ENCODE results near the gene SLC6A5. TPM values are rescaled to one million over a fixed set of nuclear protein-coding genes. Genes with fewer than 3 reads are reported as not detected.

The SLC6A5 gene
- total RNA-seq, 1 experiment from 2014 or later, result not detected

DNA sequence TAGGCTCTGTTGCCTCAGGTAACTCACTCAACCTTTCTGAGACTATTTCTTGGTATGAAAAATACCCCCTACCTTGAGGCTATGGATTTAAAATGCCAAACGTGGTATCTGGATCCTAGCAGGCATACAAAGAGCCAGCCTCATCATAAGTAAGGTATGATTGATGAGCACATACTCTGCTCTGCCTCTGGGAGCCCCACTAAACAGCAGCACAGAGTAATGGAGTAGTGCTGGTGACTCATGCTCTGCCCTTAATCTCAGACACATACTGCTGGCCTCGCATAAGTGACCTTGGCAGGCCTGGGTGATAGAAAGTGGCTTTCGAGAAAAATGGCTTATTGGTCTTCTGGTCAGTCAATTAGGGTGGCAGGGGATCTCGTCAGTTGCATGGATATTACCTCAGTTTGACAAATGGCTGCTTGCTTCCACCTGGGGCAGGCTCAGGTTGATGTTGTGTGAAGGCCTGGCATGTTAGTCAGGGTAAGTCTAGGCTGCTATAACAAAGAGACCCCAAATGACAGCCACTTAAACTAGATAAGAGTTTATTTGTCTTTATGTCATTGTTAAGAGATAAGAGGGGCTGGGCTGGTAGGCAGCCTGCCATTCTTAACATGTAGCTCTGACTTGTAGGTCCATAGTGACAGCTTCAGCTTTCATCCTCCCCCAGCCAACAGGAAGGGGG, 15.2 kb upstream of the SLC6A5 start:
- Histone ChIP-seq H3K36me3 (ENCODE audit: control insufficient read depth in 1 of 2, insufficient read depth in 2 of 2, low read length in 2 of 2) (no peaks in the 10 kb centered on the region), H4K20me1 (ENCODE audit: insufficient read depth) (no peaks in the 10 kb centered on the region), H3K4me3 (replicated peaks in 1 of 2; ENCODE audit: low read depth in 1 of 2, low read length in 2 of 2) (no peak overlapping the region), H3K27me3 (ENCODE audit: insufficient read depth, low read length) (no peaks in the 10 kb centered on the region; the same call in 1 of the 2 replicates), H3K79me2 (ENCODE audit: insufficient read depth, low read length) (no peaks in the 10 kb centered on the region), H3K4me1 (ENCODE audit: control insufficient read depth in 1 of 2, insufficient read depth in 2 of 2, low read length in 2 of 2) (no peaks in the 10 kb centered on the region), H3K4me2 (ENCODE audit: low read length) (no peak overlapping the region), H3K27ac (ENCODE audit: low read depth, low read length) (no peak overlapping the region), H3K9me3 (ENCODE audit: control insufficient read depth in 1 of 2, insufficient read depth in 1 of 2, low read depth in 1 of 2, low read length in 2 of 2) (no peaks in the 10 kb centered on the region), H2AFZ (ENCODE audit: low read depth, low read length, poor library complexity, severe bottlenecking) (no peak overlapping the region), H3K9ac (ENCODE audit: low read length) (no peak overlapping the region), H3K9me2 (ENCODE audit: insufficient read depth) (no peaks in the 10 kb centered on the region)
- BruUV-seq (replicated peaks), result no TSS peak
- ATAC-seq (peak; percentile 60), DNase-seq (ENCODE audit: low read depth, low spot score) (no peak)
- CTCF ChIA-PET, result no interaction called here
- RAD21 ChIA-PET (ENCODE audit: low non-redundant PET in 1 of 2, low total read pairs in 2 of 2, uncharacterized antibody in 2 of 2, unreplicated experiment in 2 of 2), result no interaction called here
- intact Hi-C loops (cut with micrococcal nuclease), result no loop called here
- POLR2A ChIA-PET, result no interaction called here
- TF ChIP-seq, protein P1, sequence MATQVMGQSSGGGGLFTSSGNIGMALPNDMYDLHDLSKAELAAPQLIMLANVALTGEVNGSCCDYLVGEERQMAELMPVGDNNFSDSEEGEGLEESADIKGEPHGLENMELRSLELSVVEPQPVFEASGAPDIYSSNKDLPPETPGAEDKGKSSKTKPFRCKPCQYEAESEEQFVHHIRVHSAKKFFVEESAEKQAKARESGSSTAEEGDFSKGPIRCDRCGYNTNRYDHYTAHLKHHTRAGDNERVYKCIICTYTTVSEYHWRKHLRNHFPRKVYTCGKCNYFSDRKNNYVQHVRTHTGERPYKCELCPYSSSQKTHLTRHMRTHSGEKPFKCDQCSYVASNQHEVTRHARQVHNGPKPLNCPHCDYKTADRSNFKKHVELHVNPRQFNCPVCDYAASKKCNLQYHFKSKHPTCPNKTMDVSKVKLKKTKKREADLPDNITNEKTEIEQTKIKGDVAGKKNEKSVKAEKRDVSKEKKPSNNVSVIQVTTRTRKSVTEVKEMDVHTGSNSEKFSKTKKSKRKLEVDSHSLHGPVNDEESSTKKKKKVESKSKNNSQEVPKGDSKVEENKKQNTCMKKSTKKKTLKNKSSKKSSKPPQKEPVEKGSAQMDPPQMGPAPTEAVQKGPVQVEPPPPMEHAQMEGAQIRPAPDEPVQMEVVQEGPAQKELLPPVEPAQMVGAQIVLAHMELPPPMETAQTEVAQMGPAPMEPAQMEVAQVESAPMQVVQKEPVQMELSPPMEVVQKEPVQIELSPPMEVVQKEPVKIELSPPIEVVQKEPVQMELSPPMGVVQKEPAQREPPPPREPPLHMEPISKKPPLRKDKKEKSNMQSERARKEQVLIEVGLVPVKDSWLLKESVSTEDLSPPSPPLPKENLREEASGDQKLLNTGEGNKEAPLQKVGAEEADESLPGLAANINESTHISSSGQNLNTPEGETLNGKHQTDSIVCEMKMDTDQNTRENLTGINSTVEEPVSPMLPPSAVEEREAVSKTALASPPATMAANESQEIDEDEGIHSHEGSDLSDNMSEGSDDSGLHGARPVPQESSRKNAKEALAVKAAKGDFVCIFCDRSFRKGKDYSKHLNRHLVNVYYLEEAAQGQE (IDR thresholded peaks at IDR 0.05; ENCODE audit: low read depth), result no peak
- TF ChIP-seq SIN3A (IDR thresholded peaks at IDR 0.05; ENCODE audit: low read depth) (no peak), TCF7L2 (IDR thresholded peaks at IDR 0.05; ENCODE audit: borderline replicate concordance, extremely low read depth, insufficient read depth, insufficient read length) (no peak), POLR2A (IDR thresholded peaks at IDR 0.05; ENCODE audit: borderline replicate concordance, extremely low read depth, insufficient read depth, insufficient read length) (no peak), CEBPB (IDR thresholded peaks at IDR 0.05; ENCODE audit: low read depth) (no peak), SRF (IDR thresholded peaks at IDR 0.05; ENCODE audit: low read depth) (no peak), ZFX (IDR thresholded peaks at IDR 0.05) (no peak), EZH2phosphoT487 (IDR thresholded peaks at IDR 0.05; ENCODE audit: borderline replicate concordance) (no peak), EGR1 (IDR thresholded peaks at IDR 0.05; ENCODE audit: low read depth) (no peak)
- TF ChIP-seq, protein P2, sequence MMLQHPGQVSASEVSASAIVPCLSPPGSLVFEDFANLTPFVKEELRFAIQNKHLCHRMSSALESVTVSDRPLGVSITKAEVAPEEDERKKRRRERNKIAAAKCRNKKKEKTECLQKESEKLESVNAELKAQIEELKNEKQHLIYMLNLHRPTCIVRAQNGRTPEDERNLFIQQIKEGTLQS (IDR thresholded peaks at IDR 0.05), result no peak

All from HCT116 (cell line).